Measurements from ENCODE around the gene PITPNM3. TPM values are rescaled to one million over a fixed set of nuclear protein-coding genes. Genes with fewer than 3 reads are reported as not detected.

The PITPNM3 gene
- total and polyA plus RNA-seq, 4 experiments from 2014 or later, result 0.05 to 0.50 (median 0.29) TPM; not detected in 1

GRCh38 chr17:6506679-6507231, 49.6 kb downstream of the PITPNM3 start:
- H3K9me3 Mint-ChIP-seq, result peaks cover 0 to 4% (median 0%) of the 10 kb centered on the region in 8 donors
- H3K4me3 ChIP-seq (ENCODE audit: low read length in 2 of 2), result no peak overlapping the region
- no peak overlapping the region for H3K27ac Mint-ChIP-seq
- no peaks in the 10 kb centered on the region for H3K4me1 Mint-ChIP-seq
- H3K4me3 Mint-ChIP-seq, result no peak overlapping the region
- ChIA-PET CTCF (ENCODE audit: partially characterized antibody) (no interaction called here), POLR2A (ENCODE audit: partially characterized antibody) (no interaction called here)
- no peak overlapping the region for H3K27ac ChIP-seq (ENCODE audit: low read depth, low read length)
- H3K27me3 Mint-ChIP-seq, result peaks cover 4 to 6% of the 10 kb centered on the region in 2 donors
- H3K9me3 ChIP-seq (ENCODE audit: control insufficient read depth in 1 of 2, low read length in 2 of 2), result no peaks in the 10 kb centered on the region
- intact Hi-C loops (cut with micrococcal nuclease), result no loop called here
- DNase-seq, result no peak
- H3K27me3 ChIP-seq (ENCODE audit: insufficient read depth, low read length), result no peaks in the 10 kb centered on the region
- H3K4me1 ChIP-seq (ENCODE audit: insufficient read depth, low read length), result no peaks in the 10 kb centered on the region
- no peaks in the 10 kb centered on the region for H3K36me3 ChIP-seq (ENCODE audit: insufficient read depth, low read length)
- no peaks in the 10 kb centered on the region for H3K36me3 Mint-ChIP-seq

GRCh38 chr17:6505425-6506142, 50.8 kb downstream of the PITPNM3 start:
- Mint-ChIP-seq H3K36me3 (no peaks in the 10 kb centered on the region), H3K4me3 (no peak overlapping the region), H3K4me1 (no peaks in the 10 kb centered on the region), H3K27me3 (peaks cover 4 to 6% of the 10 kb centered on the region in 2 donors), H3K27ac (no peak overlapping the region), H3K9me3 (peaks cover 0 to 4% (median 0%) of the 10 kb centered on the region in 8 donors)
- intact Hi-C loops (cut with micrococcal nuclease), result no loop called here
- DNase-seq, result no peak
- no peaks in the 10 kb centered on the region for H3K9me3 ChIP-seq (ENCODE audit: control insufficient read depth in 1 of 2, low read length in 2 of 2)
- H3K36me3 ChIP-seq (ENCODE audit: insufficient read depth, low read length), result no peaks in the 10 kb centered on the region
- H3K27ac ChIP-seq (ENCODE audit: low read depth, low read length), result no peak overlapping the region
- ChIA-PET CTCF (ENCODE audit: partially characterized antibody) (no interaction called here), POLR2A (ENCODE audit: partially characterized antibody) (no interaction called here)
- H3K27me3 ChIP-seq (ENCODE audit: insufficient read depth, low read length), result no peaks in the 10 kb centered on the region
- no peaks in the 10 kb centered on the region for H3K4me1 ChIP-seq (ENCODE audit: insufficient read depth, low read length)
- H3K4me3 ChIP-seq (ENCODE audit: low read length in 2 of 2), result no peak overlapping the region

DNA sequence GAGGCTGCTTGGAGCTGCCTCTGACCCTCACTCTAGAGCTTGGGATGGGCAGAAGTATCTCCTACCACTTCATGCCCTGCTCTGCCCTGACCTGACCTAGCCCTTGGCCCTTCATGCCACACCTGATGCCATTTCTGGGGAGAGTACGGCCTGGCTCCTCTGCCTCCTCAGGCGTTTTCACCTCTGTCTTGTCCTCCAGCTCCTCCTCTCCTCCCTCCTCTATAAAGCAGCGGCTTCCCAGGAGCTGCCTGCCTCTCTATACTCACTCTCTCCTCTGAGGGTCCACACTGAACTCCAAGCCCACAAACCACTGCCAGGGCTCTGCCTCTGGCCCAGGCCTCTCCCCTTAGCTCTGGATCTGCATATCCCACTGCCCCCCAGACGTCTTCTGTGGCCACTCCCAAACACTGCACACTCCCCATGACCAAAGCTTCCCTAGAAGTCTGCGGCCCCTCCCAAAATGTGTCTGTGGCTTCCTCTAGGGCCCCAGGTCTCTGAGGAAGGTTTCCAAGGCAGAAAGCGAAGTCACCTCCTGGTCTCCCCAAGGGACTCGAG, 52.6 kb downstream of the PITPNM3 start:
- Histone ChIP-seq H3K4me1 (ENCODE audit: insufficient read depth, low read length) (no peaks in the 10 kb centered on the region), H3K27me3 (ENCODE audit: insufficient read depth, low read length) (no peaks in the 10 kb centered on the region), H3K36me3 (ENCODE audit: insufficient read depth, low read length) (no peaks in the 10 kb centered on the region), H3K4me3 (ENCODE audit: low read length in 2 of 2) (no peak overlapping the region), H3K9me3 (ENCODE audit: control insufficient read depth in 1 of 2, low read length in 2 of 2) (no peaks in the 10 kb centered on the region), H3K27ac (ENCODE audit: low read depth, low read length) (no peak overlapping the region)
- intact Hi-C loops (cut with micrococcal nuclease), result no loop called here
- Mint-ChIP-seq H3K27me3 (peaks cover 4 to 6% of the 10 kb centered on the region in 2 donors), H3K4me1 (no peaks in the 10 kb centered on the region), H3K4me3 (no peak overlapping the region), H3K9me3 (peaks cover 0 to 4% (median 0%) of the 10 kb centered on the region in 8 donors), H3K36me3 (no peaks in the 10 kb centered on the region), H3K27ac (peak overlapping the region in 1 of 7 donors; percentile 63)
- ChIA-PET CTCF (ENCODE audit: partially characterized antibody) (no interaction called here), POLR2A (ENCODE audit: partially characterized antibody) (no interaction called here)
- no peak for DNase-seq

- H3K9me3 ChIP-seq (ENCODE audit: control insufficient read depth in 1 of 2, low read length in 2 of 2), result no peaks in the 10 kb centered on the region
- no peak overlapping the region for H3K4me3 Mint-ChIP-seq
- ChIA-PET POLR2A (ENCODE audit: partially characterized antibody) (no interaction called here), CTCF (ENCODE audit: partially characterized antibody) (no interaction called here)
- no peaks in the 10 kb centered on the region for H3K4me1 ChIP-seq (ENCODE audit: insufficient read depth, low read length)
- H3K27me3 ChIP-seq (ENCODE audit: insufficient read depth, low read length), result no peaks in the 10 kb centered on the region
- H3K27ac ChIP-seq (ENCODE audit: low read depth, low read length), result no peak overlapping the region
- no peak for DNase-seq
- H3K27ac Mint-ChIP-seq, result no peak overlapping the region
- no peaks in the 10 kb centered on the region for H3K36me3 ChIP-seq (ENCODE audit: insufficient read depth, low read length)
- H3K9me3 Mint-ChIP-seq, result peaks cover 0 to 4% (median 0%) of the 10 kb centered on the region in 8 donors
- no peaks in the 10 kb centered on the region for H3K4me1 Mint-ChIP-seq
- intact Hi-C loops (cut with micrococcal nuclease), result no loop called here
- H3K36me3 Mint-ChIP-seq, result no peaks in the 10 kb centered on the region
- peaks cover 3 to 8% of the 10 kb centered on the region in 2 donors for H3K27me3 Mint-ChIP-seq
- H3K4me3 ChIP-seq (ENCODE audit: low read length in 2 of 2), result no peak overlapping the region
Observed at GRCh38 chr17:6502871-6503509, 53.4 kb downstream of the PITPNM3 start.

DNA sequence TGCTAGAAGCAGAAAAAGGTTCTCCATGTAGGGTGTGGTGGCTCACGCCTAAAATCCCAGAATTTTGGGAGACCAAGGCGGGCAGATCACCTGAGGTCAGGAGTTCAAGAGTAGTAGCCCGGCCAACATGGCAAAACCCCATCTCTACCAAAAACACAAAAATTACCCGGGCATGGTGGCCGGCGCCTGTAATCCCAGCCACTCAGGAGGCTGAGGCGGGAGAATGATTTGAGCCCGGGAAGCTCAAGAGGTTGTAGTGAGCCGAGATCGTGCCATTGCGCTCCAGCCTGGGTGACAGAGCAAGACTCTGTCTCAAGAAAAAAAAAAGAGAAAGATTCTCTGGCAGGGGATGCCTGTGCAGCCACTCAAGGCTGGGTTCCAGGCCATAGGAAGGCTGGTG, 54.2 kb downstream of the PITPNM3 start:
- Mint-ChIP-seq H3K27ac (no peak overlapping the region), H3K9me3 (peaks cover 0 to 4% (median 0%) of the 10 kb centered on the region in 8 donors), H3K4me3 (no peak overlapping the region), H3K36me3 (no peaks in the 10 kb centered on the region), H3K4me1 (peaks cover 0 to under 1% (median 0%) of the 10 kb centered on the region in 4 donors), H3K27me3 (peaks cover 1 to 8% of the 10 kb centered on the region in 2 donors)
- intact Hi-C loops (cut with micrococcal nuclease), result no loop called here
- no peak for DNase-seq
- ChIA-PET CTCF (ENCODE audit: partially characterized antibody) (no interaction called here), POLR2A (ENCODE audit: partially characterized antibody) (no interaction called here)
- Histone ChIP-seq H3K27me3 (ENCODE audit: insufficient read depth, low read length) (no peaks in the 10 kb centered on the region), H3K36me3 (ENCODE audit: insufficient read depth, low read length) (no peaks in the 10 kb centered on the region), H3K27ac (ENCODE audit: low read depth, low read length) (no peak overlapping the region), H3K4me1 (ENCODE audit: insufficient read depth, low read length) (no peaks in the 10 kb centered on the region), H3K4me3 (ENCODE audit: low read length in 2 of 2) (no peak overlapping the region), H3K9me3 (ENCODE audit: control insufficient read depth in 1 of 2, low read length in 2 of 2) (no peaks in the 10 kb centered on the region)

DNA sequence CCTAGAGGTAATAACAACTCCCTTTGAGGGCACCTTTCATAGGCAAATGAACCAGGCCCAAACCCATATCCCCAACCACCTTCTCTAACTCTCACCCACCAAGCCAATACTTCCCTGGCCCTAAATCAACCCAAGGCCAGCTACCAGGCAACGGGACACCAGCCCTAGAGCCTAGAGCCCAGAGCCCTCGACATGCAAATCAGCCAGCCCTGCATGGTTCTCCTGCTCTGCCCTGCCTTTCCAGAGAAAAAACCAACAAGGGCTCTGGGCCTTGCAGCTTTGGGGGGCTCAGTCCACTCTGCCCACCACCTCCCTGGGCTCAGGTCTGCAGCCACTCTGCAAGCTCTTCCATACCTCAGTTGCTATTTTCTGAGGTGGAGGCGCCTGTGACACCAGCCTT, 55.0 kb downstream of the PITPNM3 start:
- Mint-ChIP-seq H3K4me3 (no peak overlapping the region), H3K9me3 (peaks cover 0 to 4% (median 0%) of the 10 kb centered on the region in 8 donors), H3K4me1 (peaks cover 3 to 8% (median 4%) of the 10 kb centered on the region in 4 donors), H3K36me3 (no peaks in the 10 kb centered on the region), H3K27ac (no peak overlapping the region), H3K27me3 (peaks cover 1 to 8% of the 10 kb centered on the region in 2 donors)
- intact Hi-C loops (cut with micrococcal nuclease), result no loop called here
- peaks cover under 1% of the 10 kb centered on the region for H3K4me1 ChIP-seq (ENCODE audit: insufficient read depth, low read length)
- no peaks in the 10 kb centered on the region for H3K27me3 ChIP-seq (ENCODE audit: insufficient read depth, low read length)
- H3K36me3 ChIP-seq (ENCODE audit: insufficient read depth, low read length), result no peaks in the 10 kb centered on the region
- H3K9me3 ChIP-seq (ENCODE audit: control insufficient read depth in 1 of 2, low read length in 2 of 2), result no peaks in the 10 kb centered on the region
- no peak overlapping the region for H3K27ac ChIP-seq (ENCODE audit: low read depth, low read length)
- DNase-seq, result no peak
- ChIA-PET POLR2A (ENCODE audit: partially characterized antibody) (no interaction called here), CTCF (ENCODE audit: partially characterized antibody) (no interaction called here)
- H3K4me3 ChIP-seq (ENCODE audit: low read length in 2 of 2), result no peak overlapping the region

DNA sequence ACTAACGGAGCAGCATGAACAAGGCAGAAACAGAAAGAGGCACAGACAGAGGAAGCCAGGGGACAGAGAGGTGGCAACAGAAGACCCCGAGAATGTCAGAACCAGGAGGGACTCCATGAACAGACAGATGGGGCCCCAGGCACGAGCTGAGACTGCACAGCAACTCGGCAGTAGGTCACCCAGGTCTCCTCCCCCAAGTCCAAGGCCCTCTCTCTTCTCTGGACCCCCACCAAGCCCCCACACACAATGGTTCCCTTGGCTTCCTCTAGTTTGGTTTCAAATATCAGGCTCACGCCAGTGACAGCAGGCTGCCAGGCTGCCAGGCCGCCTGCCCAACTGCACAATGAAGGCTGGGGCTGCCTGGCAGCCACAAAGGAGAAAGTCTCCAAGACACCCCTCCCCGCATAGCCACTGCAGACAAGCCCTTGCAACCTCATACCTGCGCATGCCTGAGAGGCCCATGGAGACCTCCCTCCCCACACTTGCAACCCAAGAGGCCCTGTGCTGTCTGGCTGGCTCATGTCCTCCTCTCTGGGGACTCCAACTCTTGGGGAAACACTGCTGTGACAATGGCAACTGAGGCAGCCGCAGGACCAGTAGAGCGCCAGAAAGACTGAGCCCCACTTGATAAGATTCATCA, 57.3 kb downstream of the PITPNM3 start:
- ChIA-PET POLR2A (ENCODE audit: partially characterized antibody) (no interaction called here), CTCF (ENCODE audit: partially characterized antibody) (no interaction called here)
- Mint-ChIP-seq H3K27me3 (peaks cover 0 to 4% of the 10 kb centered on the region in 2 donors), H3K27ac (peak overlapping the region in 1 of 7 donors; percentile 14), H3K9me3 (peaks cover 0 to 2% (median 0%) of the 10 kb centered on the region in 8 donors), H3K36me3 (no peaks in the 10 kb centered on the region), H3K4me3 (no peak overlapping the region), H3K4me1 (peaks cover 9 to 19% (median 16%) of the 10 kb centered on the region in 4 donors)
- H3K9me3 ChIP-seq (ENCODE audit: control insufficient read depth in 1 of 2, low read length in 2 of 2), result no peaks in the 10 kb centered on the region
- DNase-seq, result no peak
- intact Hi-C loops (cut with micrococcal nuclease), result no loop called here
- no peak overlapping the region for H3K4me3 ChIP-seq (ENCODE audit: low read length in 2 of 2)
- no peak overlapping the region for H3K27ac ChIP-seq (ENCODE audit: low read depth, low read length)
- no peaks in the 10 kb centered on the region for H3K36me3 ChIP-seq (ENCODE audit: insufficient read depth, low read length)
- peaks cover 13% of the 10 kb centered on the region for H3K4me1 ChIP-seq (ENCODE audit: insufficient read depth, low read length)
- no peaks in the 10 kb centered on the region for H3K27me3 ChIP-seq (ENCODE audit: insufficient read depth, low read length)
